HG02852 (cell line): ENCODE data around the gene HLX.
A peak's percentile ranks its signal among the peaks of the same experiment; 100 is the strongest.

Experiments
- ATAC-seq: cut with Tn5 transposase; IDR thresholded peaks from one replicate; pipeline ENCODE4 v1.9.1; 2021; ENCODE audit warnings: mild to moderate bottlenecking, moderate library complexity; ENCODE audit not compliant: unreplicated experiment

Gene HLX

GRCh38 chr1:220879076-220879508 lies at the start of gene HLX:
TSS of gene HLX (plus strand) at chr1:220879443. CDS start at chr1:220879858, 415 bp downstream.
- ATAC-seq = peak; percentile 68

- ATAC-seq = no peak
Measured at GRCh38 chr1:220833436-220833835, 45.8 kb upstream of the HLX start.

GRCh38 chr1:220834155-220834870 lies 44.9 kb upstream of the HLX start:
- ATAC-seq = no peak

- ATAC-seq = no peak
Measured at GRCh38 chr1:220838578-220838977, 40.7 kb upstream of the HLX start.

GRCh38 chr1:220839474-220839873 lies 39.8 kb upstream of the HLX start:
- ATAC-seq = no peak

- no peak for ATAC-seq
Measured at GRCh38 chr1:220841293-220841692, 38.0 kb upstream of the HLX start.

GRCh38 chr1:220843481-220844011 lies 35.7 kb upstream of the HLX start:
- no peak for ATAC-seq

DNA sequence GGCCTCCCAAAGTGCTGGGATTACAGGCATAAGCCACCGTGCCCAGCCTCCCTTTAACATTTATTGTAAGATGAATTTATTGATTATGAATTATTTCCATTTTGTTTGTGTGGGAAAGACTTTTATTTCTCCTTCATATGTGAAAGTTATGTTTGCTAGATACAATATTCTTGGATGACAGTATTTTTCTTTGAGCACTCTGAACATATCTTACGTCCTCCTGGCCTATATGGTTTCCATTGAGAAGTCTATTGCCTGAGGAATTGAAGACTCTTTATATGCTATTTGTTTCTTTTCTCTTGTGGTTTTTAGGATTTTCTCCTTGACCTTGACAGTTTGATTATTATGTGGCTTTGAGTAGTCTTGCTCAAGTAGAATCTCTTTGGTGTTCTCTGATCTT lies 26.8 kb upstream of the HLX start:
- no peak for ATAC-seq

- ATAC-seq = no peak
Measured at GRCh38 chr1:220872296-220872695, 6.9 kb upstream of the HLX start.

DNA sequence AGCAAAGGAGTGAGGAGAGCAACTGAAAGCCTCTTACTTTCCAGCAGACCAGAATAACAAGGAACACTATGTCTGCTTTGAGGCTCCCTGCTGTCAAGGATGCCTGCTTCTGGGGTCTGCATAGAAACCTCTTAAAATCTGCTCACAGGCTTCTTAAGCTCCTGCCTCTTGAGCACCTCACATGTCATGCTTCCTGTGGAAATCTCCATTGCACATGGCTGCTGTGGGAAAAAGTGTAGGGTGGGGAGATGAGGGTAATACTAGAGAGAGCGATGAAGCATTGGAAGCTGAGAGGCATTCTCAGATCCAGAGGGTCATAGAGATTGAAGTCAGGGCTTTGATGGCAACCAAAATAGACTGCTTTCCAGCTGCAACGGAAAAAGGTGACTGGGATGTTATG lies 6.2 kb upstream of the HLX start:
- ATAC-seq = no peak

GRCh38 chr1:220873868-220874655 lies 5.2 kb upstream of the HLX start:
- no peak for ATAC-seq

GRCh38 chr1:220875260-220875659 lies 4.0 kb upstream of the HLX start:
- ATAC-seq = no peak

DNA sequence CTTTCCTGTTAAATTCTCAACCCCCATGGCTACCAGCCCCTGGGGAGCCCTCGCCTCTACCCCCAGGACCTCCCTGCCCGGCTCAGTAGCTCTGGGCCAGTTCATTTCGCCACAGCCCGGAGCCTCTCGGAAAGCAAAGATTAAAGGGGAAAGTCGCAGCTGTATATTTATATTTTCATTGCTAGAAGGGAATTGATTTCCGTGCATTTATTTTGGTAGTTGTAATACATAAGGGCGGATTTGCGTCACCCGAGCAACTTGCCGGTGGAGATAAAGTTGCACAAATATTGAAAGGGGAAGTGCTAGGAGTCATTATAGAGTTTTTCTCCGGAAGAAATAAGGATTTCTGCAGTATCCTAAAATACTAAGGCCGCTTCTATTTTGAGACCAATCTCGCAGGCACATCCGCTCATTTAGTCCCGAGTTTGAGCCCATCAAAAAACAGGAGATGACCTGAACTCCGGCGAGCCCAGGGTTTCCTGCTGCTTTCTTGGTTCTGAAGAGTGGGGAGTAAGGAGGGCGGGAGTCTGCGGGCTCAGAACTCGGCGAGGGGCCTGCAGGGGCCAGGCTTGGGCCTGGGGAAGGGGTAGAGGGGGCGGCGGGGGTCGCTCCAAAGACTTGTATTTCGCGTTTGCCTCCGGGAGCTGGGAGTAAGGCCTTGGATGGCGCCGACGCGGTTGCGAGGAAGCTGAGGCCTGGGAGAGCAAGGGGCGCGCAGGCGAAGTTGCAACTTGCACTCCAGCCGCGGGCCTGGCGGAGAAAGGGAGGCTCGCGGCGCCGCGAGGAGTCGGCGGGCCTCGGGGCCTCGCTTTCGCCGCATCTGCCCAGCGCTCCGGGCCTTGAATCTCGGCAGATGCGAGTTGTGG lies 2.5 kb upstream of the HLX start:
- no peak for ATAC-seq

DNA sequence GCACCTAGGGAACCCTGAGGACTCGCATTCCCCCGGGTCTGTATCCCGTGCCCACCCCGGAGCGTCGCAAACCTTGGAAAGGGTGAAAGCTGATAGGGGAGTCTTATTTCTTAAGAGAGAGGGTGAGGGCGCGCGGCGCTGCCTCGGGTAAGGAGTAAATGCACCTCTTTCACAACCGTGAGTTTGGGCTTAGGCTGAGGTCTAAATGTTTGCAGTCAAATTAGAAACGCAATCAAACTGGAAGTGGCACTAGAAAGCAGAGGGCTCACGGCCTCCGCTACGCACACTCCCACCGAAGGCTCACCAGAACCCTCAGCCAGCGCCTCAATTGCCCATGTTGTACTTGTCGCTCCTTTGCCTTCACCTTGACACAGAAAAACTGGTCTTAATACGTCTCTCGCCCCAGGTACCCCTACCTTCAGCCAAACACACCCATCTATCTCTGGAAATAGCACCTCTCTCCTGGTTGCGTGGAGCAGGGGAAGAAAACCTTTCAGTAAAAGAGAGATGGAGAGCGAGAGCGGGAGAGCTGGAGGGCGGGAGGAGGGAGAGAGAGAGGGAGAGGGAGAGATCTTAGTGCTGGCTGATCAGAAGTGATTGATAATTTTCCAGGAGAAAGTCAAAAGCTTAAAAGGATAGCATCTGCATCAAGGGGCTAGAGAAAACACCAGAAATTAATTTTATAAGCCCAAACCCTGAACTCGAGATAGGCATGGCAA lies 1.7 kb upstream of the HLX start:
- no peak for ATAC-seq

GRCh38 chr1:220878191-220879075 lies 810 bp upstream of the HLX start:
- ATAC-seq = peak; percentile 24

DNA sequence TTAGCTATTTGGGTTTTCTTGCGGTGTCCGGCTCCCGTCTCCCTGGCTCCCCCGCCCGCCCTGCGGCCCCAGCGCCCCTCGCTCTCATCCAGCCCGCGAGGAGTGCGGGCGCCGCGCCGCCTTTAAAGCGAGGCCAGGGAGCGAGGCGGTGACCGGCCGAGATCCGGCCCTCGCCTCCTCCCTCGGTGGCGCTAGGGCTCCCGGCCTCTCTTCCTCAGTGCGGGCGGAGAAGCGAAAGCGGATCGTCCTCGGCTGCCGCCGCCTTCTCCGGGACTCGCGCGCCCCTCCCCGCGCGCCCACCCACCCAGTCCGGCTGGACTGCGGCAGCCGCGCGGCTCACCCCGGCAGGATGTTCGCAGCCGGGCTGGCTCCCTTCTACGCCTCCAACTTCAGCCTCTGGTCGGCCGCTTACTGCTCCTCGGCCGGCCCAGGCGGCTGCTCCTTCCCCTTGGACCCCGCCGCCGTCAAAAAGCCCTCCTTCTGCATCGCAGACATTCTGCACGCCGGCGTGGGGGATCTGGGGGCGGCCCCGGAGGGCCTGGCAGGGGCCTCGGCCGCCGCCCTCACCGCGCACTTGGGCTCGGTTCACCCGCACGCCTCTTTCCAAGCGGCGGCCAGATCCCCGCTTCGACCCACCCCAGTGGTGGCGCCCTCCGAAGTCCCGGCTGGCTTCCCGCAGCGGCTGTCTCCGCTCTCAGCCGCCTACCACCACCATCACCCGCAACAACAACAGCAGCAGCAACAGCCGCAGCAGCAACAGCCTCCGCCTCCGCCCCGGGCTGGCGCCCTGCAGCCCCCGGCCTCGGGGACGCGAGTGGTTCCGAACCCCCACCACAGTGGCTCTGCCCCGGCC lies 492 bp downstream of the HLX start:
- ATAC-seq = peak; percentile 39

GRCh38 chr1:220880362-220880670 lies 1.1 kb downstream of the HLX start:
- ATAC-seq = no peak

- no peak for ATAC-seq
Measured at GRCh38 chr1:220880726-220881506, 1.7 kb downstream of the HLX start.
